Measurements from ENCODE around the gene GNG2. TPM values are rescaled to one million over a fixed set of nuclear protein-coding genes. Genes with fewer than 3 reads are reported as not detected.

GNG2 gene
- total RNA-seq, 4 donors from 2014 or later: 7.5 to 32.8 (median 14.2) TPM

- in situ Hi-C loops (cut with MboI; ENCODE audit: low pct_ligation_motif_present in 1 of 4, low pct_unique_long_range_greater_than_20kb in 1 of 4, low sequenced_read_pairs in 3 of 4) (no loop called here), intact Hi-C loops (cut with DNase I; ENCODE audit: low total_unique reads) (no loop called here)
- DNase-seq: no peak
- Histone ChIP-seq H3K4me3 (no peak overlapping the region), H3K9me3 (no peaks in the 10 kb centered on the region), H3K27me3 (no peaks in the 10 kb centered on the region), H3K27ac (no peak overlapping the region), H3K36me3 (no peaks in the 10 kb centered on the region), H3K4me1 (peaks cover 0 to 10% (median 6%) of the 10 kb centered on the region in 4 donors)
- no peak for TF ChIP-seq CTCF (IDR thresholded peaks at IDR 0.05)
- 69 to 88% methylated on average over 3 of the region's 3 CpGs for WGBS, 2 donors (ENCODE audit: low coverage in 1 of 2)
These were observed 5.2 kb upstream of the GNG2 start for GRCh38 chr14:51855234-51855633.

- Histone ChIP-seq H3K36me3 (no peaks in the 10 kb centered on the region), H3K27me3 (no peaks in the 10 kb centered on the region), H3K27ac (no peak overlapping the region), H3K9me3 (no peaks in the 10 kb centered on the region), H3K4me1 (peaks cover 0 to 21% (median 11%) of the 10 kb centered on the region in 4 donors), H3K4me3 (no peak overlapping the region)
- WGBS, 2 donors (ENCODE audit: low coverage in 1 of 2): 80 to 91% methylated on average over 1 of the region's 1 CpG
- TF ChIP-seq CTCF (IDR thresholded peaks at IDR 0.05) (no peak), EP300 (IDR thresholded peaks at IDR 0.05; ENCODE audit: low read depth) (no peak), POLR2AphosphoS5 (IDR thresholded peaks at IDR 0.05) (no peak), POLR2A (IDR thresholded peaks at IDR 0.05) (no peak)
- intact Hi-C loops (cut with DNase I; ENCODE audit: low total_unique reads): no loop called here
- DNase-seq: no peak
- in situ Hi-C loops (cut with MboI; ENCODE audit: low pct_ligation_motif_present in 1 of 4, low pct_unique_long_range_greater_than_20kb in 1 of 4, low sequenced_read_pairs in 3 of 4): no loop called here
These were observed 3.6 kb upstream of the GNG2 start for GRCh38 chr14:51856792-51857296.

GRCh38 chr14:51859131-51859530 is 1.3 kb upstream of the GNG2 start:
- WGBS, 2 donors (ENCODE audit: low coverage in 1 of 2): 77 to 82% methylated on average over 5 of the region's 5 CpGs
- no peak for DNase-seq

GRCh38 chr14:51860825-51861499 is 550 bp downstream of the GNG2 start:
- intact Hi-C loops (cut with DNase I; ENCODE audit: low total_unique reads) (no loop called here), in situ Hi-C loops (cut with MboI; ENCODE audit: low pct_ligation_motif_present in 1 of 4, low pct_unique_long_range_greater_than_20kb in 1 of 4, low sequenced_read_pairs in 3 of 4) (no loop called here)
- no peak for DNase-seq
- Histone ChIP-seq H3K9me3 (no peaks in the 10 kb centered on the region), H3K27me3 (no peaks in the 10 kb centered on the region), H3K4me3 (peak overlapping the region; percentile 18 to 59 (median 38)), H3K27ac (peak overlapping the region; percentile 66 to 82 (median 75)), H3K36me3 (no peaks in the 10 kb centered on the region), H3K4me1 (peaks cover 0 to 28% (median 11%) of the 10 kb centered on the region in 4 donors)
- TF ChIP-seq POLR2A (IDR thresholded peaks at IDR 0.05) (peak; percentile 13), POLR2AphosphoS5 (IDR thresholded peaks at IDR 0.05) (no peak), EP300 (IDR thresholded peaks at IDR 0.05; ENCODE audit: low read depth) (no peak), CTCF (IDR thresholded peaks at IDR 0.05) (no peak)
- 2 to 4% methylated on average over 6 to 12 of the region's 12 CpGs for WGBS, 2 donors (ENCODE audit: low coverage in 1 of 2)

More at GRCh38 chr14:51859131-51859530, 1.3 kb upstream of the GNG2 start:
- Histone ChIP-seq H3K27ac (peak overlapping the region; percentile 66 to 82 (median 75)), H3K9me3 (no peaks in the 10 kb centered on the region), H3K4me1 (peaks cover 0 to 24% (median 11%) of the 10 kb centered on the region in 4 donors), H3K27me3 (no peaks in the 10 kb centered on the region), H3K4me3 (no peak overlapping the region), H3K36me3 (no peaks in the 10 kb centered on the region)
- no peak for TF ChIP-seq CTCF (IDR thresholded peaks at IDR 0.05)
- TF ChIP-seq POLR2A (IDR thresholded peaks at IDR 0.05): no peak
- TF ChIP-seq POLR2AphosphoS5 (IDR thresholded peaks at IDR 0.05): no peak
- TF ChIP-seq EP300 (IDR thresholded peaks at IDR 0.05; ENCODE audit: low read depth): no peak
- in situ Hi-C loops (cut with MboI; ENCODE audit: low pct_ligation_motif_present in 1 of 4, low pct_unique_long_range_greater_than_20kb in 1 of 4, low sequenced_read_pairs in 3 of 4): no loop called here
- intact Hi-C loops (cut with DNase I; ENCODE audit: low total_unique reads): no loop called here

All from transverse colon (tissue), 4 donors.